SU-DHL-6 (cell line): Measurements from ENCODE around the gene PPFIA2.

Source experiments
- H2AFZ ChIP-seq: fragments of 200-600 bp; sonication (generic); 2 replicates; pipeline ENCODE4 v1.6.1; 2014; ENCODE audit warnings: low read depth, mild to moderate bottlenecking, moderate library complexity, mixed read lengths, antibody characterized with exemption, low read length; ENCODE audit not compliant: severe bottlenecking
- H3F3A ChIP-seq: fragments of 200-600 bp; shearing (Covaris generic); 2 replicates; pipeline ENCODE4 v1.6.0; 2016; ENCODE audit warnings: antibody characterized with exemption, mild to moderate bottlenecking; ENCODE audit not compliant: insufficient read depth
- H3K27ac ChIP-seq: fragments of 200-600 bp; sonication (generic); 2 replicates; pipeline ENCODE4 v1.5.1; 2016; ENCODE audit warnings: low read depth, mild to moderate bottlenecking, low read length, moderate library complexity, mixed read lengths
- H3K27me3 ChIP-seq: fragments of 200-600 bp; sonication (generic), shearing (Covaris generic); 2 replicates; pipeline ENCODE4 v1.6.0; 2014; ENCODE audit warnings: mild to moderate bottlenecking, low read length
- H3K36me3 ChIP-seq: fragments of 200-600 bp; sonication (generic); 2 replicates; pipeline ENCODE4 v1.6.1; 2014; ENCODE audit warnings: mild to moderate bottlenecking, low read length, mixed read lengths
- H3K4me2 ChIP-seq: fragments of 300-600, 200-600 bp; shearing (Covaris generic), sonication (generic); 2 replicates; pipeline ENCODE4 v1.6.0; 2014; ENCODE audit warnings: low read length, low read depth, mild to moderate bottlenecking; ENCODE audit not compliant: poor library complexity, severe bottlenecking
- H3K4me3 ChIP-seq: fragments of 200-600 bp; sonication (generic); 2 replicates; pipeline ENCODE4 v1.5.1; 2014; ENCODE audit warnings: antibody characterized with exemption, low read length, mild to moderate bottlenecking, mixed read lengths; ENCODE audit not compliant: insufficient read depth, poor library complexity, severe bottlenecking
- H3K79me2 ChIP-seq: fragments of 200-600 bp; sonication (generic); 2 replicates; pipeline ENCODE4 v1.6.1; 2014; ENCODE audit warnings: mild to moderate bottlenecking, low read length, moderate library complexity; ENCODE audit not compliant: insufficient read depth
- H3K9ac ChIP-seq: fragments of 200-600 bp; sonication (generic); 2 replicates; pipeline ENCODE4 v1.7.0; 2014; ENCODE audit warnings: mild to moderate bottlenecking, low read length
- H3K9me2 ChIP-seq: fragments of 200-600 bp; sonication (generic); replicated peaks from 2 replicates; pipeline ENCODE4 v1.6.1; 2014; ENCODE audit warnings: low read length; ENCODE audit not compliant: insufficient read depth
- H3K9me3 ChIP-seq: fragments of 200-600 bp; sonication (generic); 2 replicates; pipeline ENCODE4 v1.6.1; 2014; ENCODE audit warnings: low read length, mixed read lengths; ENCODE audit not compliant: insufficient read depth
- H4K20me1 ChIP-seq: fragments of 200-600 bp; sonication (generic); 2 replicates; pipeline ENCODE4 v1.6.1; 2014; ENCODE audit warnings: low read depth, mild to moderate bottlenecking, antibody characterized with exemption, low read length, moderate library complexity, mixed read lengths
- EZH2phosphoT487 ChIP-seq: fragments of 200-600 bp; sonication (generic), shearing (Covaris generic); conservative IDR thresholded peaks from 2 replicates; pipeline ENCODE4 v1.6.1; 2018; ENCODE audit warnings: mild to moderate bottlenecking, antibody characterized with exemption, low read length, moderate library complexity, mixed read lengths
- TF ChIP-seq, protein P1 (sequence below): fragments of 200-600 bp; sonication (generic); IDR thresholded peaks from one replicate; pipeline ENCODE4 v1.5.1; 2017; ENCODE audit warnings: antibody characterized with exemption, mild to moderate bottlenecking, low read length, moderate library complexity; ENCODE audit not compliant: insufficient read depth, poor library complexity, severe bottlenecking

PPFIA2 gene

DNA sequence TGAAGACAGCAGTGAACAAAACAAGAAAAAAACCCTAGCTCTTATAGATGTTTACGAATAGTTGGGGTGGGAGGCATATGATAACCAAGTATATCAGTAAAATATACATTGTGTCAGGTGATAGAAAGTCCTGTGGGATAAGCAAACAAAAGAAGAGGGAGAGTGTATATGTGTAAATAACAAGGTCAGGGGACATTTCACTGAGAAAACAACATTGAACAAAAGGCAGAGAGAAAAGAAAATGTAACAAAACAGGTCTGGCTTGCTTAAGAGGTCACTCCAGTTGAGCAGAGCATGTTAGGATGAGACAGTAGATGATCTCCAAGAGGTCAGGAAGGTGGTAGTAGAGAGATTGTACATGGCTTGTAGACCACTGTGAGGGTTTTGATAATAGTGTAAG lies 377.2 kb downstream of the PPFIA2 start:
- Histone ChIP-seq H3K9me3 (no peaks in the 10 kb centered on the region), H3K9me2 (no peaks in the 10 kb centered on the region), H2AFZ (no peak overlapping the region), H4K20me1 (no peaks in the 10 kb centered on the region), H3K4me2 (no peak overlapping the region), H3K9ac (no peak overlapping the region), H3K27ac (no peak overlapping the region), H3K36me3 (no peaks in the 10 kb centered on the region), H3K4me3 (no peak overlapping the region), H3F3A (no peaks in the 10 kb centered on the region), H3K79me2 (no peaks in the 10 kb centered on the region), H3K27me3 (no peaks in the 10 kb centered on the region)
- TF ChIP-seq EZH2phosphoT487 = no peak
- TF ChIP-seq, protein P1, sequence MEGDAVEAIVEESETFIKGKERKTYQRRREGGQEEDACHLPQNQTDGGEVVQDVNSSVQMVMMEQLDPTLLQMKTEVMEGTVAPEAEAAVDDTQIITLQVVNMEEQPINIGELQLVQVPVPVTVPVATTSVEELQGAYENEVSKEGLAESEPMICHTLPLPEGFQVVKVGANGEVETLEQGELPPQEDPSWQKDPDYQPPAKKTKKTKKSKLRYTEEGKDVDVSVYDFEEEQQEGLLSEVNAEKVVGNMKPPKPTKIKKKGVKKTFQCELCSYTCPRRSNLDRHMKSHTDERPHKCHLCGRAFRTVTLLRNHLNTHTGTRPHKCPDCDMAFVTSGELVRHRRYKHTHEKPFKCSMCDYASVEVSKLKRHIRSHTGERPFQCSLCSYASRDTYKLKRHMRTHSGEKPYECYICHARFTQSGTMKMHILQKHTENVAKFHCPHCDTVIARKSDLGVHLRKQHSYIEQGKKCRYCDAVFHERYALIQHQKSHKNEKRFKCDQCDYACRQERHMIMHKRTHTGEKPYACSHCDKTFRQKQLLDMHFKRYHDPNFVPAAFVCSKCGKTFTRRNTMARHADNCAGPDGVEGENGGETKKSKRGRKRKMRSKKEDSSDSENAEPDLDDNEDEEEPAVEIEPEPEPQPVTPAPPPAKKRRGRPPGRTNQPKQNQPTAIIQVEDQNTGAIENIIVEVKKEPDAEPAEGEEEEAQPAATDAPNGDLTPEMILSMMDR = no peak

DNA sequence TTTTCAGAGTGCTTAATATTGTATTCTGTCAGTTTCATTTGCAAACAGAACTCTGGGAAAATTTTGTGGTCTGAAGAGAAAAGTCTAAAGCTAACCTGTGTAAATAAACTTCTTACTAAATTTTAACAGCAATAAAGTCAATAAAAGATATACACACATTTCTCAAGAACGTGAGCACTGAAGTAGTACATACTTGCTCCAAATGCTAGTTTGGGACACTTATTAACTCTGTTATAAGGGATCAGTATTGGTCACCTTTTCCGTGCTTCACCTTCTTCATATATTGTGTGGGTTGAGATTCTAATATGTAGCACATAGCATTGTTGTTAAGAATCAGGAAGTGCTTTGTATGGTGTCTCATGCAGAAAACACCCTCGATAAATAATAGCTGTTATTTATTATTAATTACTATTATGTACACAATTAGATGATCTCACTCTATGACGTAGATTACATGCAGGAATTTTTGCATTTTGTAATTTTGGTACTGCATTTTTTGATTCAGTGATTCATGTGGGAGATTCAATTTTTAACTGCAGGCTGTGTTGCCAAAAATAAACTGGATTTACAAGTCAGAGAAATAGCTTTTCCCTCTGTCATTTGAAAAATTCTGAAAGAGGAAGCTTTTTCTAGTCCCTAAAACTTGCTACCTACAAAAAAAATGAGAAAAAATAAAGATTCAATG lies 380.4 kb downstream of the PPFIA2 start:
- Histone ChIP-seq H3K36me3 (no peaks in the 10 kb centered on the region), H3F3A (no peaks in the 10 kb centered on the region), H2AFZ (no peak overlapping the region), H4K20me1 (no peaks in the 10 kb centered on the region), H3K9me3 (no peaks in the 10 kb centered on the region), H3K4me3 (no peak overlapping the region), H3K9ac (no peak overlapping the region), H3K79me2 (no peaks in the 10 kb centered on the region), H3K4me2 (no peak overlapping the region), H3K27me3 (no peaks in the 10 kb centered on the region), H3K27ac (no peak overlapping the region), H3K9me2 (no peaks in the 10 kb centered on the region)
- no peak for TF ChIP-seq EZH2phosphoT487
- TF ChIP-seq, protein P1 = no peak

DNA sequence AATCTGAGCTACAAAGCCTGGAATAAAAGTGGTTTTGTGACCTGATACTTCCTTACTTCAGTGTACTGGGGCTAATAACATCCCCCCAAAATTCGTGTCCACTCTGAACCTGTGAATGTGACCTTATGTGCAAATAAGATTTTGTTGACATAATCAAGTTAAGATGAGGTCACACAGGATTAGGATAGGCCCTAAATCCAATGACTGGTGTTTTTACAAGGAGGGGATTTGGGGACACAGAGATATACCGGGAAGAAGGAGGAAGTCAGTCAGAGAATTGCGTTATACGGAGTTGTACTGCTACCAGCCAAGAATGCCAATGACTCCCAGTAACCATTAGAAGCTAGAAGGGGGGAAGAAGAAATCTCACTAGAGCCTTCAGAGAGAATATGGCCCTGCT lies 381.4 kb downstream of the PPFIA2 start:
- H3K36me3 ChIP-seq = no peaks in the 10 kb centered on the region
- no peaks in the 10 kb centered on the region for H3K9me3 ChIP-seq
- no peaks in the 10 kb centered on the region for H3F3A ChIP-seq
- H3K27me3 ChIP-seq = no peaks in the 10 kb centered on the region; the same call in 1 of the 2 replicates
- H3K27ac ChIP-seq = no peak overlapping the region
- TF ChIP-seq, protein P1 = no peak
- no peak for TF ChIP-seq EZH2phosphoT487
- H2AFZ ChIP-seq = no peak overlapping the region
- H3K4me2 ChIP-seq = no peak overlapping the region
- H4K20me1 ChIP-seq = no peaks in the 10 kb centered on the region
- no peak overlapping the region for H3K4me3 ChIP-seq
- H3K9me2 ChIP-seq = no peaks in the 10 kb centered on the region
- H3K9ac ChIP-seq = no peak overlapping the region
- H3K79me2 ChIP-seq = no peaks in the 10 kb centered on the region

DNA sequence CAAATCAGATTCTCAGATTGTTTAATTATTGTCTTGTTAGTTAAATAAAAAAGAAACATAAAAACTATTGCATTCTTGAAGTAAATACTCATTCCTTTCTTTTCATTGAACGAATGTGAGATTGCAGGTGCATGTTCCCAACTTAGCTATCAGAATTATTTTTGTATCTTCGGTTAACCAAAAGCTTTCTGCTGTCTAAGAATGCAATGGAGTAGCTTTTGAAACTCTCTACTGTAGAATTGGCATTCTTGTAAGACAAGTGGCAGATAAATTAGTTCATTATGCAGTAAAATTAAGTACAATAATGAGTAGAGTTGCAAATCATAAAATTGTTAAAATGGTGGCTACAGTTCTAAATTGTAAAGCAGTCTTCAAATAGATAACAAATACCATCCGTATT lies 383.2 kb downstream of the PPFIA2 start:
- Histone ChIP-seq H3K36me3 (no peaks in the 10 kb centered on the region), H3K4me2 (no peak overlapping the region), H3K27ac (no peak overlapping the region), H3K79me2 (no peaks in the 10 kb centered on the region), H3K4me3 (no peak overlapping the region), H3K9me2 (no peaks in the 10 kb centered on the region), H3K9ac (no peak overlapping the region), H3K27me3 (no peaks in the 10 kb centered on the region; the same call in 1 of the 2 replicates), H4K20me1 (no peaks in the 10 kb centered on the region), H3F3A (no peaks in the 10 kb centered on the region), H2AFZ (no peak overlapping the region), H3K9me3 (no peaks in the 10 kb centered on the region)
- TF ChIP-seq EZH2phosphoT487 = no peak
- TF ChIP-seq, protein P1 = no peak
